Thoracic aorta (tissue), 2 donors: ENCODE results near the gene PAQR7. TPM values are rescaled to one million over a fixed set of nuclear protein-coding genes. Genes with fewer than 3 reads are reported as not detected.

ENCODE experiments used
- ATAC-seq: fragments of 150-250 bp; one replicate; pipeline ENCODE4 v1.8.0; 2017; ENCODE audit warnings: low read depth; ENCODE audit not compliant: insufficient number of reproducible peaks, low FRiP score
- DNase-seq: peaks from one replicate; pipeline ENCODE4 v3.0.0-alpha.2; 2020; ENCODE audit warnings: low spot score
- H3K27ac ChIP-seq, 2 donors: fragments of 200-600 bp; sonication (generic); 1 replicate in 1 of 2; 2 replicates in 1 of 2; pipeline ENCODE4 v1.5.1; 2016; ENCODE audit warnings: mild to moderate bottlenecking in 2 of 2, moderate library complexity in 2 of 2
- H3K27me3 ChIP-seq: fragments of 200-600 bp; sonication (generic); replicated peaks from 2 replicates; pipeline ENCODE4 v1.6.0; 2016; ENCODE audit warnings: mild to moderate bottlenecking; ENCODE audit not compliant: insufficient read depth
- H3K36me3 ChIP-seq: fragments of 200-600 bp; sonication (generic); one replicate; pipeline ENCODE4 v1.5.1; 2016
- H3K4me1 ChIP-seq, 2 donors: fragments of 200-600 bp; sonication (generic); 1 replicate in 1 of 2; 2 replicates in 1 of 2; pipeline versions ENCODE4 v1.5.1 to v1.6.0; 2016; ENCODE audit warnings: low read depth in 2 of 2, mild to moderate bottlenecking in 1 of 2; ENCODE audit not compliant: control insufficient read depth in 1 of 2
- H3K4me3 ChIP-seq: fragments of 200-600 bp; sonication (generic); 2 replicates; pipeline ENCODE4 v1.5.1; 2016; ENCODE audit warnings: mild to moderate bottlenecking
- H3K9me3 ChIP-seq: fragments of 200-600 bp; sonication (generic); 2 replicates; pipeline ENCODE4 v1.5.1; 2016
- CTCF ChIP-seq: fragments of 200-600 bp; sonication (generic); IDR thresholded peaks from one replicate; pipeline ENCODE4 v1.5.1; 2019; ENCODE audit warnings: antibody characterized with exemption
- total RNA-seq, 2 donors: library from RNA; depleted of rRNA; stranded (reverse); fragments of >200 nt; gene quantifications; one replicate each; pipeline versions ENCODE4 v1.1.0 to v1.2.3, GENCODE V29; 2016

The PAQR7 gene
- total RNA-seq, 2 donors from 2014 or later = 7.0 to 7.1 TPM

- ATAC-seq (no peak), DNase-seq (no peak)
- Histone ChIP-seq H3K27me3 (no peaks in the 10 kb centered on the region), H3K4me1 (peaks cover 19 to 38% of the 10 kb centered on the region in 2 donors), H3K27ac (peak overlapping the region; percentile 84 to 89), H3K9me3 (no peaks in the 10 kb centered on the region), H3K4me3 (peak overlapping the region; percentile 94), H3K36me3 (peaks cover 6% of the 10 kb centered on the region)
- TF ChIP-seq CTCF = no peak
These were observed 55.0 kb downstream of the PAQR7 start for GRCh38 chr1:25820247-25821111.

GRCh38 chr1:25819491-25820246 is 55.8 kb downstream of the PAQR7 start, which contains the start of gene MTFR1L:
TSS of gene MTFR1L (plus strand) at chr1:25819954. CDS start at chr1:25823105, 3,151 bp downstream.
- peaks cover 19 to 38% of the 10 kb centered on the region in 2 donors for H3K4me1 ChIP-seq

GRCh38 chr1:25818569-25818968 is 56.9 kb downstream of the PAQR7 start:
- H3K27ac ChIP-seq = peak overlapping the region; percentile 84 to 89
- no peaks in the 10 kb centered on the region for H3K27me3 ChIP-seq
- no peak for TF ChIP-seq CTCF
- ATAC-seq (no peak), DNase-seq (no peak)
- H3K9me3 ChIP-seq = no peaks in the 10 kb centered on the region
- peaks cover 24% of the 10 kb centered on the region for H3K36me3 ChIP-seq
- H3K4me1 ChIP-seq = peaks cover 19 to 38% of the 10 kb centered on the region in 2 donors
- H3K4me3 ChIP-seq = peak overlapping the region; percentile 94

More at GRCh38 chr1:25819491-25820246, 55.8 kb downstream of the PAQR7 start, which contains the start of gene MTFR1L:
- Histone ChIP-seq H3K27ac (peak within 1 kb of the TSS; percentile 84 to 89), H3K27me3 (no peaks in the 10 kb centered on the region), H3K9me3 (no peaks in the 10 kb centered on the region), H3K36me3 (peaks cover 13% of the 10 kb centered on the region), H3K4me3 (peak within 1 kb of the TSS; percentile 94)
- ATAC-seq = peak; percentile 72
- no peak for TF ChIP-seq CTCF
- DNase-seq = no peak

GRCh38 chr1:25817840-25818501 is 57.5 kb downstream of the PAQR7 start:
- no peak for TF ChIP-seq CTCF
- no peaks in the 10 kb centered on the region for H3K9me3 ChIP-seq
- peaks cover 28% of the 10 kb centered on the region for H3K36me3 ChIP-seq
- H3K27me3 ChIP-seq = no peaks in the 10 kb centered on the region
- ATAC-seq = no peak
- DNase-seq = no peak
- no peak overlapping the region for H3K4me3 ChIP-seq
- peaks cover 19 to 38% of the 10 kb centered on the region in 2 donors for H3K4me1 ChIP-seq
- H3K27ac ChIP-seq = no peak overlapping the region
